ENCODE results near the gene DMTF1.

- TF ChIP-seq EZH2phosphoT487 (IDR thresholded peaks at IDR 0.05; ENCODE audit: borderline replicate concordance, low read depth, low read length) = no peak
- TF ChIP-seq CTCF (conservative IDR thresholded peaks at IDR 0.05; ENCODE audit: low read length) = no peak
Measured at GRCh38 chr7:87218796-87219544, 66.7 kb downstream of the DMTF1 start.
